Measurements from ENCODE around the gene C5orf15.

DNA sequence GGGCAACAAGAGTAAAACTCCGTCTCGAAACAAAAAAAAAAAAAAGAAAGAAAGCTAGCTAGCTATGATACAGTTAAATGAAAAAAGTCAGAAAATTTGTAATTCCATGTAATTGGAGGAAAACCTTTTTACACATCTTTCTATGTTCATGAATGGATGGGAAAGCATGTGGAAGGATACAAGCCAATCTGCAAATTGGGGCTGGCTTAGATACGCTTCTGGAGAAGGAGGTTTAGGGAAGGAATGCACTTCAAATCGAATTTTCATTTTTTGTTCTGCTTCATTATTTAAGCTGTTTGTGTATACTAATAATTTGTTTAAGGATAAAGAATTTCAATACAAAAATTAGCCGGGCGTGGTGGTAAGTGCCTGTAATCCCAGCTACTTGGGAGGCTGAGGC, 29.6 kb upstream of the C5orf15 start:
- TF ChIP-seq OSR1 (CRISPR knock-in tag; IDR thresholded peaks at IDR 0.05), result no peak
- TF ChIP-seq ZFP3 (CRISPR knock-in tag; IDR thresholded peaks at IDR 0.05), result no peak
- TF ChIP-seq TCF4 (CRISPR knock-in tag; IDR thresholded peaks at IDR 0.05; ENCODE audit: borderline replicate concordance), result no peak
- no peak for TF ChIP-seq ESRRG (CRISPR knock-in tag; IDR thresholded peaks at IDR 0.05)
- no peak for TF ChIP-seq CSDC2 (CRISPR knock-in tag; IDR thresholded peaks at IDR 0.05)
- TF ChIP-seq TOX (CRISPR knock-in tag; IDR thresholded peaks at IDR 0.05; ENCODE audit: borderline replicate concordance), result no peak
- TF ChIP-seq ZFP30 (CRISPR knock-in tag; IDR thresholded peaks at IDR 0.05), result no peak
- TF ChIP-seq PPARA (CRISPR knock-in tag; IDR thresholded peaks at IDR 0.05; ENCODE audit: borderline replicate concordance), result no peak
- no peak for TF ChIP-seq ZNF8 (CRISPR knock-in tag; IDR thresholded peaks at IDR 0.05)
- TF ChIP-seq GLIS3 (CRISPR knock-in tag; IDR thresholded peaks at IDR 0.05), result no peak
- TF ChIP-seq, protein P1, sequence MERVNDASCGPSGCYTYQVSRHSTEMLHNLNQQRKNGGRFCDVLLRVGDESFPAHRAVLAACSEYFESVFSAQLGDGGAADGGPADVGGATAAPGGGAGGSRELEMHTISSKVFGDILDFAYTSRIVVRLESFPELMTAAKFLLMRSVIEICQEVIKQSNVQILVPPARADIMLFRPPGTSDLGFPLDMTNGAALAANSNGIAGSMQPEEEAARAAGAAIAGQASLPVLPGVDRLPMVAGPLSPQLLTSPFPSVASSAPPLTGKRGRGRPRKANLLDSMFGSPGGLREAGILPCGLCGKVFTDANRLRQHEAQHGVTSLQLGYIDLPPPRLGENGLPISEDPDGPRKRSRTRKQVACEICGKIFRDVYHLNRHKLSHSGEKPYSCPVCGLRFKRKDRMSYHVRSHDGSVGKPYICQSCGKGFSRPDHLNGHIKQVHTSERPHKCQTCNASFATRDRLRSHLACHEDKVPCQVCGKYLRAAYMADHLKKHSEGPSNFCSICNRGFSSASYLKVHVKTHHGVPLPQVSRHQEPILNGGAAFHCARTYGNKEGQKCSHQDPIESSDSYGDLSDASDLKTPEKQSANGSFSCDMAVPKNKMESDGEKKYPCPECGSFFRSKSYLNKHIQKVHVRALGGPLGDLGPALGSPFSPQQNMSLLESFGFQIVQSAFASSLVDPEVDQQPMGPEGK (CRISPR knock-in tag; IDR thresholded peaks at IDR 0.05; ENCODE audit: borderline replicate concordance), result no peak
- no peak for TF ChIP-seq SNAI2 (CRISPR knock-in tag; IDR thresholded peaks at IDR 0.05)
- no peak for TF ChIP-seq ARNTL (CRISPR knock-in tag; IDR thresholded peaks at IDR 0.05; ENCODE audit: borderline replicate concordance, low read depth)
- TF ChIP-seq ZNF70 (CRISPR knock-in tag; IDR thresholded peaks at IDR 0.05), result no peak
